Vagina (tissue), 2 donors: ENCODE data around the gene APBB2. TPM values are rescaled to one million over a fixed set of nuclear protein-coding genes. Genes with fewer than 3 reads are reported as not detected.

Experiments
- DNase-seq, 2 donors: peaks; one replicate each; pipeline ENCODE4 v3.0.0-alpha.2; 2017; ENCODE audit errors: extremely low spot score in 2 of 2
- H3K27ac ChIP-seq: fragments of 200-600 bp; sonication (generic); one replicate; pipeline ENCODE4 v1.5.1; 2019
- H3K27me3 ChIP-seq: fragments of 200-600 bp; sonication (generic); one replicate; pipeline ENCODE4 v1.5.1; 2019
- H3K36me3 ChIP-seq, 2 donors: fragments of 200-600 bp; sonication (generic); one replicate each; pipeline ENCODE4 v1.5.1; 2017 to 2019
- H3K4me1 ChIP-seq: fragments of 200-600 bp; sonication (generic); one replicate; pipeline ENCODE4 v1.5.1; 2019
- H3K4me3 ChIP-seq, 2 donors: fragments of 200-600 bp; sonication (generic); 1 replicate in 1 of 2; 2 replicates in 1 of 2; pipeline ENCODE4 v1.5.1; 2016 to 2019
- H3K9me3 ChIP-seq: fragments of 200-600 bp; sonication (generic); one replicate; pipeline ENCODE4 v1.5.1; 2019
- CTCF ChIP-seq, 3 experiments: fragments of 450-650 bp in 2 of 3; fragments of 200-600 bp in 1 of 3; sonication (generic) in 1 of 3; IDR thresholded peaks; one replicate each; pipeline ENCODE4 v1.5.1; 2017 to 2019; ENCODE audit warnings: antibody characterized with exemption in 3 of 3, mild to moderate bottlenecking in 2 of 3, moderate library complexity in 2 of 3
- POLR2A ChIP-seq, 2 donors: fragments of 450-650 bp; IDR thresholded peaks; one replicate each; pipeline ENCODE4 v1.6.1; 2017; ENCODE audit warnings: antibody characterized with exemption in 2 of 2, mild to moderate bottlenecking in 2 of 2, moderate library complexity in 2 of 2
- POLR2AphosphoS5 ChIP-seq, 2 donors: sonication (generic); formaldehyde crosslinking; IDR thresholded peaks; one replicate each; pipeline ENCODE4 v1.9.0; 2017; ENCODE audit warnings: antibody characterized with exemption in 2 of 2, mild to moderate bottlenecking in 2 of 2, low read depth in 1 of 2; ENCODE audit not compliant: insufficient read depth in 1 of 2
- intact Hi-C: fragments of 100-400 bp; cut with DNase I; formaldehyde crosslinking; loops from one replicate; pipeline ENCODE4 v1.15.1; 2023
- total RNA-seq: library from RNA; depleted of rRNA; stranded (reverse); fragments of >200 nt; gene quantifications from one replicate; pipeline ENCODE4 v1.2.3, GENCODE V29; 2016

The APBB2 gene
- total RNA-seq, 1 donor from 2014 or later: 68.8 TPM

- Histone ChIP-seq H3K9me3 (no peaks in the 10 kb centered on the region), H3K4me1 (no peaks in the 10 kb centered on the region), H3K4me3 (no peak overlapping the region), H3K27ac (no peak overlapping the region), H3K36me3 (no peaks in the 10 kb centered on the region), H3K27me3 (no peaks in the 10 kb centered on the region)
- intact Hi-C loops: no loop called here
- no peak for TF ChIP-seq POLR2AphosphoS5 (IDR thresholded peaks at IDR 0.05; ENCODE audit: insufficient read depth in 1 of 2, low read depth in 1 of 2)
- no peak for TF ChIP-seq POLR2A (IDR thresholded peaks at IDR 0.05)
- no peak for TF ChIP-seq CTCF (IDR thresholded peaks at IDR 0.05)
- DNase-seq: no peak
Measured at GRCh38 chr4:40871695-40872250, 342.6 kb downstream of the APBB2 start.

- intact Hi-C loops: no loop called here
- Histone ChIP-seq H3K27ac (no peak overlapping the region), H3K9me3 (no peaks in the 10 kb centered on the region), H3K27me3 (no peaks in the 10 kb centered on the region), H3K4me3 (no peak overlapping the region), H3K4me1 (no peaks in the 10 kb centered on the region), H3K36me3 (no peaks in the 10 kb centered on the region)
- DNase-seq: no peak
- no peak for TF ChIP-seq CTCF (IDR thresholded peaks at IDR 0.05)
- no peak for TF ChIP-seq POLR2AphosphoS5 (IDR thresholded peaks at IDR 0.05; ENCODE audit: insufficient read depth in 1 of 2, low read depth in 1 of 2)
- TF ChIP-seq POLR2A (IDR thresholded peaks at IDR 0.05): no peak
Measured at GRCh38 chr4:40870150-40870549, 344.2 kb downstream of the APBB2 start.

- H3K27ac ChIP-seq: no peak overlapping the region
- intact Hi-C loops: no loop called here
- H3K9me3 ChIP-seq: no peaks in the 10 kb centered on the region
- no peak for TF ChIP-seq POLR2AphosphoS5 (IDR thresholded peaks at IDR 0.05; ENCODE audit: insufficient read depth in 1 of 2, low read depth in 1 of 2)
- no peak for TF ChIP-seq CTCF (IDR thresholded peaks at IDR 0.05)
- TF ChIP-seq POLR2A (IDR thresholded peaks at IDR 0.05): no peak
- no peaks in the 10 kb centered on the region for H3K27me3 ChIP-seq
- no peak for DNase-seq
- H3K36me3 ChIP-seq: no peaks in the 10 kb centered on the region
- no peaks in the 10 kb centered on the region for H3K4me1 ChIP-seq
- H3K4me3 ChIP-seq: no peak overlapping the region
Measured at GRCh38 chr4:40865696-40866095, 348.6 kb downstream of the APBB2 start.

- Histone ChIP-seq H3K27ac (no peak overlapping the region), H3K27me3 (no peaks in the 10 kb centered on the region), H3K4me3 (no peak overlapping the region), H3K36me3 (no peaks in the 10 kb centered on the region), H3K9me3 (no peaks in the 10 kb centered on the region), H3K4me1 (no peaks in the 10 kb centered on the region)
- no peak for DNase-seq
- TF ChIP-seq POLR2AphosphoS5 (IDR thresholded peaks at IDR 0.05; ENCODE audit: insufficient read depth in 1 of 2, low read depth in 1 of 2) (no peak), POLR2A (IDR thresholded peaks at IDR 0.05) (no peak), CTCF (IDR thresholded peaks at IDR 0.05) (no peak)
- intact Hi-C loops: no loop called here
Measured at GRCh38 chr4:40864531-40864930, 349.8 kb downstream of the APBB2 start.

GRCh38 chr4:40858962-40859361 lies 355.4 kb downstream of the APBB2 start:
- TF ChIP-seq CTCF (IDR thresholded peaks at IDR 0.05): no peak
- no peak for TF ChIP-seq POLR2AphosphoS5 (IDR thresholded peaks at IDR 0.05; ENCODE audit: insufficient read depth in 1 of 2, low read depth in 1 of 2)
- TF ChIP-seq POLR2A (IDR thresholded peaks at IDR 0.05): no peak
- no peaks in the 10 kb centered on the region for H3K36me3 ChIP-seq
- intact Hi-C loops: no loop called here
- no peaks in the 10 kb centered on the region for H3K27me3 ChIP-seq
- no peak overlapping the region for H3K4me3 ChIP-seq
- no peak overlapping the region for H3K27ac ChIP-seq
- H3K9me3 ChIP-seq: no peaks in the 10 kb centered on the region
- H3K4me1 ChIP-seq: peaks cover 6% of the 10 kb centered on the region
- no peak for DNase-seq
